Measurements from ENCODE around the gene FAM240B. TPM values are rescaled to one million over a fixed set of nuclear protein-coding genes. Genes with fewer than 3 reads are reported as not detected.
A peak's percentile ranks its signal among the peaks of the same experiment; 100 is the strongest.

Gene FAM240B
- total and polyA plus RNA-seq, 2 of the 13 experiments (the other 11 are each of a cell fraction or from before 2014, with no cell fraction given) = not detected

- Histone ChIP-seq H3K9ac (ENCODE audit: insufficient read depth, low read depth, low read length) (no peak overlapping the region), H3K79me2 (ENCODE audit: insufficient read depth, low read length) (no peaks in the 10 kb centered on the region), H3K4me3 (replicated peaks in 1 of 3; ENCODE audit: insufficient read depth in 1 of 3, low read depth in 2 of 3, low read length in 3 of 3) (no peak overlapping the region), H3K4me2 (ENCODE audit: low read depth, low read length) (no peak overlapping the region), H2AFZ (ENCODE audit: low read length) (no peak overlapping the region), H3K27ac (ENCODE audit: extremely low read length, insufficient read depth, low read length) (no peak overlapping the region), H4K20me1 (ENCODE audit: insufficient read depth, low read length) (no peaks in the 10 kb centered on the region), H3K9me3 (ENCODE audit: low read length) (no peaks in the 10 kb centered on the region), H3K27me3 (ENCODE audit: control insufficient read depth in 1 of 2, insufficient read depth in 2 of 2, low read length in 2 of 2) (peaks cover 4 to 59% of the 10 kb centered on the region in 2 experiments), H3K36me3 (replicated peaks in 1 of 2; ENCODE audit: control insufficient read depth in 1 of 2, insufficient read depth in 2 of 2, low read length in 2 of 2) (no peaks in the 10 kb centered on the region), H3K4me1 (ENCODE audit: insufficient read depth, low read length) (peaks cover 7% of the 10 kb centered on the region)
- 10% methylated on average over 3 of the region's 3 CpGs for WGBS (ENCODE audit: low lambda C conversion rate)
- BruUV-seq (replicated peaks) = no TSS peak
- FAIRE-seq (no peak), ATAC-seq (no peak), DNase-seq (ENCODE audit: low spot score) (peak; percentile 54)
- in situ Hi-C loops (cut with HindIII; ENCODE audit: extremely low pct_ligation_motif_present, low pct_unique_long_range_greater_than_20kb) = no loop called here
- ChIA-PET POLR2A (no interaction called here), CTCF (ENCODE audit: low intra/inter-chr PET ratio, low total read pairs) (no interaction called here)
- TF ChIP-seq FOSL2 (CRISPR knock-in tag; IDR thresholded peaks at IDR 0.05) = peak; percentile 60
- no peak for TF ChIP-seq NFIC (IDR thresholded peaks at IDR 0.05; ENCODE audit: low read length)
- intact Hi-C loops (cut with micrococcal nuclease; ENCODE audit: unreplicated experiment) = no loop called here
These were observed 37.2 kb downstream of the FAM240B start for GRCh38 chr9:38682713-38683112.

GRCh38 chr9:38681747-38682227 lies 38.1 kb downstream of the FAM240B start:
- H3K9me3 ChIP-seq (ENCODE audit: low read length) = no peaks in the 10 kb centered on the region
- H3K79me2 ChIP-seq (ENCODE audit: insufficient read depth, low read length) = no peaks in the 10 kb centered on the region
- POLR2A ChIA-PET = no interaction called here
- peaks cover 4 to 64% of the 10 kb centered on the region in 2 experiments; a peak in 4 of 5 replicates for H3K27me3 ChIP-seq (ENCODE audit: control insufficient read depth in 1 of 2, insufficient read depth in 2 of 2, low read length in 2 of 2)
- no peaks in the 10 kb centered on the region for H4K20me1 ChIP-seq (ENCODE audit: insufficient read depth, low read length)
- H3K9ac ChIP-seq (ENCODE audit: insufficient read depth, low read depth, low read length) = no peak overlapping the region
- DNase-seq (ENCODE audit: low spot score) = no peak
- CTCF ChIA-PET (ENCODE audit: low intra/inter-chr PET ratio, low total read pairs) = no interaction called here
- intact Hi-C loops (cut with micrococcal nuclease; ENCODE audit: unreplicated experiment) (no loop called here), in situ Hi-C loops (cut with HindIII; ENCODE audit: extremely low pct_ligation_motif_present, low pct_unique_long_range_greater_than_20kb) (no loop called here)
- FAIRE-seq = no peak
- H3K4me1 ChIP-seq (ENCODE audit: insufficient read depth, low read length) = peaks cover under 1% of the 10 kb centered on the region; the same call in 1 of the 2 replicates
- 2% methylated on average over 4 of the region's 4 CpGs for WGBS (ENCODE audit: low lambda C conversion rate)
- H3K36me3 ChIP-seq (replicated peaks in 1 of 2; ENCODE audit: control insufficient read depth in 1 of 2, insufficient read depth in 2 of 2, low read length in 2 of 2) = no peaks in the 10 kb centered on the region
- ATAC-seq = no peak
- H3K4me2 ChIP-seq (ENCODE audit: low read depth, low read length) = no peak overlapping the region
- TF ChIP-seq ZNF772 (CRISPR knock-in tag; IDR thresholded peaks at IDR 0.05) (no peak), POLR2AphosphoS5 (IDR thresholded peaks at IDR 0.05; ENCODE audit: low read depth, low read length) (no peak), NPAS2 (CRISPR knock-in tag; IDR thresholded peaks at IDR 0.05; ENCODE audit: borderline replicate concordance) (no peak), ZNF251 (CRISPR knock-in tag; IDR thresholded peaks at IDR 0.05) (no peak), ZNF280B (CRISPR knock-in tag; IDR thresholded peaks at IDR 0.05; ENCODE audit: borderline replicate concordance) (no peak), ZBTB26 (CRISPR knock-in tag; IDR thresholded peaks at IDR 0.05; ENCODE audit: borderline replicate concordance) (no peak), ATM (IDR thresholded peaks at IDR 0.05; ENCODE audit: borderline replicate concordance) (no peak), ZBED4 (CRISPR knock-in tag; IDR thresholded peaks at IDR 0.05; ENCODE audit: borderline replicate concordance) (no peak), ZNF614 (CRISPR knock-in tag; IDR thresholded peaks at IDR 0.05; ENCODE audit: borderline replicate concordance) (no peak)
- H3K4me3 ChIP-seq (replicated peaks in 1 of 3; ENCODE audit: insufficient read depth in 1 of 3, low read depth in 2 of 3, low read length in 3 of 3) = no peak overlapping the region
- H3K27ac ChIP-seq (ENCODE audit: extremely low read length, insufficient read depth, low read length) = no peak overlapping the region
- BruUV-seq (replicated peaks) = no TSS peak
- H2AFZ ChIP-seq (ENCODE audit: low read length) = no peak overlapping the region
